A172 (cell line): ENCODE data around the gene SH2B2. TPM values are rescaled to one million over a fixed set of nuclear protein-coding genes. Genes with fewer than 3 reads are reported as not detected.

Source experiments
- DNase-seq: peaks from one replicate; pipeline ENCODE4 v3.0.0-alpha.2; 2015; ENCODE audit warnings: low spot score
- total RNA-seq: library from RNA; depleted of rRNA; stranded (reverse); fragments of >200 nt; shearing (Covaris generic); gene quantifications from 2 replicates; pipeline ENCODE4 v1.2.3, GENCODE V29; 2014

SH2B2 gene
- total RNA-seq, 1 experiment from 2014 or later, result 2.5 TPM

DNA sequence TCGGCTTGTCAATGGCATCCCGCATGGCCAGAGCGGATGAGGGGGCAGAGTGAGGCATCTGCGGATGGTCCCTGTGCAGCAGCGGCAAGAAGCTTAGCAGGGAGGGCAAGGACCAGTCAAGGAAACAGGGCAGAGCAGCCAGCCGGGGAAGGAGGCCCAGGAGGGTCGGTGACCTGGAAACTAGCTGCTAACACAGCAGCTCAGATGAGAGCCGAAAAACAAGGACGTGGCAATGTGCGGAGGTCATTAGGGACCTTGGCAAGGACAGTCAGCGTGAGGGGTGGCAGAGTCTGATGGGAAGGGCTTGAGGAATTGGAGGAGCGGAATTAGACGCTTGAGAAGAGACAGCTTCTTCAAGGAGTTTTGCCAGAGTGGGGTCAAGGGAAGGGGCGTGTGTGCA lies 20.1 kb upstream of the SH2B2 start:
- no peak for DNase-seq

DNA sequence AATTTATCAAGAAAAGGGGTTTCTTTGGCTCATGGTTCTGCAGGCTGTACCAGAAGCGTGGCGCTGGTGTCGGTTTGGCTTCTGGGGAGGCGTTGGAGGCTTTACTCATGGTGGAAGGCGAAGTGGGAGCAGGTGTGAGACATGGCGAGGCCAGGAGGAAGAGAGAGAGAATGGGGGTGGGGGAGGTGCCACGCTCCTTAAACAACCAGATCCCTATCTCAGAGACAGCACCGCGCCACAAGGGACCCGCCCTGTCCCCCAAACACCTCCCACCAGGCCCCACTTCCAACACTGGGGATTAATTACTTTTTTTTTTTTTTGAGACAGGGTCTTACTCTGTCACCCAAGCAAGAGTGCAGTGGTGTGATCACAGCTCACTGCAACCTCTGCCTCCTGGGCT lies 18.0 kb upstream of the SH2B2 start:
- no peak for DNase-seq

DNA sequence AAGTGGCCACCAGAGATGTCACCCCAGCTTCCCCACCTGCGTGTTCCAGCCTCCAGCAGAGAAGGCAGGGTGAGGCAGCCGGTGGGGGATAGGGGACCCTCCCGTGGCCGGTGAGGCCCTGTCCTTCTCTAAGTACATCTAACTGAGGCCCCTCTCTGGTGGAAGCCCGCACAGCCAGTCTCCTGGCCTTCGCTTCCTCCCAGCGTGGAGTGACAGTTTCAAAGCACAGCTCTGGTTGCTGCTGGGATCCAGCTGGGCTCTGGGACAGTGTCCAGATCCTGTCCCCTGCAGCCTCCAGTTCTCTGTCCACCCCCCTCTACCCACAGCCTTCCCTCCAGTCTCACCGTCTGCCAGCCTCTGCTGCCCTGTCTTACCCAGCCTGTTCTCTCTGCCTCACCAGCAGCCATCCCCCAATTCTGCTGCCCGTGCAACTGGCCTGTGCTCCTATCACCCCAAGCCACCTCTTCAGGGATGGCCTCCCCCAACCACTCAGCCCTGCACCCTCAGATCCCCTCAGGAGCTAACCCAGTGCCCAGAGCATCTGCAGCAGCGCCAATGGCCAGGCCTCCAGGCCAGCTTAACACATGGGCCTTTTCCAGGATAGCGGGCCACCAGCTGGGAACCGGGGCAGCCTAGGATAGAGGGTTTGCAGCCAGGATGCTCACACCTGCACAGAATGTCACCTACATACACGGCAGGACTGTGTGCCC lies 16.3 kb upstream of the SH2B2 start:
- DNase-seq, result no peak

DNA sequence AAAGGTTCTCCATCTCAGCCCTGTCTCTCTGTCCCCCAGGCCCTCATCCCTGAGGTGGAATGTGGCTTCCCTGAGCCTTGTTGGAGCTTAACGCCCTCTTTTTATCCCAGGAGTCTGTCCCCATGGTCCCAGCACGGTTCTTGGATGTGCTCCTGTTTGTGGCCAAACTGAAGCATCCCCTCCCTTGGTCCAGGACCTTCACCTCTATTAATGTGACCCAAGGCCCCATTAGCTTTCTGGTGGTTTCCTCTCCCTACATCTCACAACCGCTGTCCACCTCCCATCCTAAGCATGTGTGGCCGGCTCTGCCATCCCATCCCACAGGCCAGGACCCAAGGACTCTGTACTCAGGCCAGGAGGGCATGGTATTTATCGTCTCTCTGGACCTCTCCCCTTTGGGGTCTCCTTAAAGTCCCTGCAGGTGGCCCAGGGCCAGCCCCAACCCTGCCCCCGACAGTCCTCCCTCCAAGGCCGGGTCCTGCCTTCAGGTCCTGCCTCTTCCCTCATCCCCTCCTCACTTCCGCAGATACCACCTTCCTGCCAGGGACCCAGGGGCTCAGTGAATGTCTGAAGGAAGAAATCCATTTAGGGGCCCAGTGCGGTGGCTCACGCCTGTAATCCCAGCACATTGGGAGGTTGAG lies 15.4 kb upstream of the SH2B2 start:
- DNase-seq, result no peak

DNA sequence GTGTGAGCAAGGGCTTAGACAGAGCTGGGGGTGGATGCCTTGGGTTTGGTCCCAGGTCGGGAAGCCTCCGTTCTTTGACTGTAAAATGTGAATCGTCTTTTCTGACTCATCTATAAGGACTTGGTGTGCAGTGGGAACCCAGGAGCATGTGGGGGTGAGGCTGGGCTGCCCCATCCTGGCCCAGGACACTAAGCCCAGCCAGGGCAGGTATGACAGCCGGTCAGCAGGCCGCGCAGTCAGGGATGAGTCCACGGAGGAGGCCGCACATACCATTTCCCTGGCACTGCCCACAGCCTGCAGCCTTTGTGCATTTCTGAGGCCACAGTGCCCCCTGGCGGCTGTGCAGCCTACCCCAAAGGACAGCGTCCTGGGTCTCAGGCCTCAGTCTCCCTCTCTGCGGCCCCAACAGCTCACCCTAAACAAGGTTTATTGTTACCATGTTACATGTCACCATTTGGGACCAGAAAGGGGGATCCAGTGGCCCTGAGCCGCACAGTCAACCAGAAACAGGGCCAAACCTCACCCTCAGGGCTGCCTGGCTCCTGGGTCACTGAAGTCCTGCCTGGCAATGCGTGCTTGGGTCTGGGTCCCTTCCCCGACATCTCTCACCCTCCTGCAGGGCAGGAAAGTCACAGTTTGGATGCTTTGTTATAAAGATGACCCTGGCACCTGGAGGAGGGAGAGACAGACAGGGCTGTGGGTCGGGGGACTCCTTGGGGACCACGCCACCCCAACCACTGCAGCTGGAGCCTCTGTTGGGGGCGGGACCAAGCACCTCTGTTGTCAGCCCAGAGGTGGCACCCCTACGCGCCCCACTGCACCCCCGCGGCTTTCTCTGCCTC lies 14.4 kb upstream of the SH2B2 start:
- DNase-seq, result peak; percentile 74

- no peak for DNase-seq
These were observed 13.5 kb upstream of the SH2B2 start for GRCh38 chr7:102272917-102273748.

- DNase-seq, result peak; percentile 76
These were observed 12.6 kb upstream of the SH2B2 start for GRCh38 chr7:102273749-102274712.

- DNase-seq, result no peak
These were observed 11.5 kb upstream of the SH2B2 start for GRCh38 chr7:102275123-102275703.

DNA sequence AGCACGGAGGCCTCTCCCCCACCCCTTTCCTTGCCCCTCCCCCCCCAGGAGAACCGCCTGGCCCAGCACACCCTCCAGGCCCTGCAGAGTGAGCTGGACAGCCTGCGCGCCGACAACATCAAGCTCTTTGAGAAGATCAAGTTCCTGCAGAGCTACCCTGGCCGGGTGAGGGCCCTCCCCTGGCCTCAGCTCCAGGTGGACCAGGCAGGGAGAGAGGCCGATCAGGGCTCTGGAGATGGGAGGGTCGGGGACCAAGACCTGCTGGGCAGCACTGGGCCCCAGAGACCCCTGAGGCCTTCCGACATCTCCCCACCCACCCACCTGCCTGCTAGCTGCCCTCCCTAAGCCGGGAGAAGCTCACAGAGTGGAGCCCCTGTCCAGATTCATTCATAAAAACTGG lies 8.8 kb upstream of the SH2B2 start:
- DNase-seq, result no peak

GRCh38 chr7:102279537-102280400 lies 6.9 kb upstream of the SH2B2 start:
- peak; percentile 45 for DNase-seq

GRCh38 chr7:102280521-102280920 lies 6.1 kb upstream of the SH2B2 start:
- no peak for DNase-seq

DNA sequence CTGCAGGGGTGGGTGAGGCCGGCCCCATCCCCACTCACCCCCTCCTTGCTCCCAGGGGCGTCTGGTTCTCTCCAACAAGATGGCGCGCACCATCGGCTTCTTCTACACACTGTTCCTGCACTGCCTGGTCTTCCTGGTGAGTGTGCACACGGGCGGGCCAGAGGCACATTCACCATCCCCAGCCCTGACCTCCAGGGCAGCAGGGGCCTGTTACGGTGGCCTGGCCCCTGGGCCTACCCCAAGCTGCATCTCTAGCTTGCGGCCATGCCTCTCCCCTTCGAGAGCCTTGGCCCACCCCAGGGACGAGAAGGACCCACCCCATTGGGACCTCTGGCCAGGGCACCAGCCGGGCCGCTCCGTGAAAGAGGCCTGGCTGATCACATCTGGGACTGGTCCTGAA lies 4.9 kb upstream of the SH2B2 start:
- no peak for DNase-seq

DNA sequence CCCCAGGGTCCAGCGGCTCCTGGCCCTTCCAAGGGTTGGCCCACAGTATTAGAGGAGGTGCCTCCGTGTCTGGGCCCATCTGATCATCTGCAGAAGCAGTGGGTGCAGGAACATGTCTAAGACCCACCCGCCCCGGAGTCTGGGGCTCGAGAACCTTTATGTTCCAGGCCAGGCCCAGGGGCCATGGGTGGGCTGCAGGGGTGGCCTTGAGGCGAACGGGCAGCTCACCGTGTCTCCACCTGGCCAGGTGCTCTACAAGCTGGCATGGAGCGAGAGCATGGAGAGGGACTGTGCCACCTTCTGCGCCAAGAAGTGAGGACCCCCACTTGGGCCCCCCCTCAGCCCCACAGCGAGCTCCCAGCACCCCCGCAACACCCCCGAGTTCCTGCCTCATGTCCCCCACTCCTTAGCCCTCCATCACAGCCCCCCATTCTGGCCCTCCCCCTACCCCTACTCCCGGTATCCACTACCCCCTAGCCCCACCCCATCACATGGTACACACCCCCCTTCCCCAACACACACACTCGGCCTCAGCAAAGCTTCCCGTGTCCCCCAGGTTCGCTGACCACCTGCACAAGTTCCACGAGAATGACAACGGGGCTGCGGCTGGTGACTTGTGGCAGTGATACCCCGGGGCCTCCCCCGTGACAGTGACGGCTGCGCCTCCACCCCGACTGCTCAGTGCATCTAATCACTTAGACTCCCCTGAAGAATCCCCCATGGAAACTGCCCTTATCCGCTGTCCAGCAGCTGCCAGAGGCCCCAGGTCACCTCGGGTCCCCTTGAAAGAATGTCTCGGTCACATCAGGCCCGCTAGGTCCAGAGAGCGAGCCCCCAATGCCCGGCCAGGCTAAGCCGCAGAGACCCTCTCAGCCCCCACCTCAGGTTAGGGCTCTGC lies 4.0 kb upstream of the SH2B2 start:
- DNase-seq, result no peak

GRCh38 chr7:102283477-102284189 lies 3.0 kb upstream of the SH2B2 start:
- DNase-seq, result no peak

GRCh38 chr7:102284399-102284798 lies 2.3 kb upstream of the SH2B2 start:
- no peak for DNase-seq

- no peak for DNase-seq
These were observed 1.7 kb upstream of the SH2B2 start for GRCh38 chr7:102284891-102285539.
